Activated naive CD8-positive, alpha-beta T cell treated with anti-CD3 and anti-CD28 coated beads for 36 hours (primary cell): Measurements from ENCODE around the gene MYORG. TPM values are rescaled to one million over a fixed set of nuclear protein-coding genes. Genes with fewer than 3 reads are reported as not detected.

Source experiments
- total RNA-seq, 2 experiments: library from RNA; stranded (reverse); gene quantifications; one replicate each; pipeline ENCODE4 v1.2.3, GENCODE V29; 2021

Gene MYORG
- total RNA-seq, 2 experiments from 2014 or later: 3.6 to 4.4 TPM

Other genes starting within 250 kb of the MYORG start
- 10 to 100 TPM; 36.8 to 37.1 TPM for gene UBAP1, start 197.9 kb downstream of the MYORG start, total RNA-seq
- gene KIF24, start 47.6 kb downstream of the MYORG start, total RNA-seq: 1 to 10 TPM; 6.2 to 6.5 TPM
- gene NUDT2, start 47.3 kb downstream of the MYORG start, total RNA-seq: 10 to 100 TPM; 28.0 to 32.7 TPM
- gene FAM219A, start 81.7 kb upstream of the MYORG start, total RNA-seq: 1 to 10 TPM; 7.5 to 8.2 TPM
- not detected for gene DNAI1, start 81.9 kb upstream of the MYORG start, total RNA-seq
- gene ENHO, start 146.1 kb upstream of the MYORG start, total RNA-seq: under 1 TPM in 1 of 2 experiments, not detected in 1; 0.27 TPM
- gene CNTFR, start 212.8 kb upstream of the MYORG start, total RNA-seq: not detected
- 10 to 100 TPM; 31.6 to 34.6 TPM for gene RPP25L, start 235.2 kb upstream of the MYORG start, total RNA-seq
- 10 to 100 TPM; 62.9 to 63.0 TPM for gene DCTN3, start 243.6 kb upstream of the MYORG start, total RNA-seq